GM12891 (cell line): Measurements from ENCODE around the gene TM9SF1.
A peak's percentile ranks its signal among the peaks of the same experiment; 100 is the strongest.

ENCODE experiments used
- DNase-seq: peaks from one replicate; pipeline ENCODE4 v3.0.0; 2011; ENCODE audit warnings: low spot score; ENCODE audit not compliant: insufficient read length
- FAIRE-seq: peaks from 2 replicates; lab custom pipeline; 2011; peaks lifted over from hg19 to GRCh38; lab: Jason Lieb, UNC
- PAX5 ChIP-seq: IDR thresholded peaks from 2 replicates; pipeline ENCODE4 v1.6.1; 2011; ENCODE audit warnings: low read length, moderate library complexity, mild to moderate bottlenecking; ENCODE audit not compliant: insufficient read depth, severe bottlenecking
- POLR2A ChIP-seq: IDR thresholded peaks from 2 replicates; pipeline ENCODE4 v1.6.1; 2011; ENCODE audit warnings: low read depth, low read length, control low read depth
- POLR2AphosphoS5 ChIP-seq: IDR thresholded peaks from 2 replicates; pipeline ENCODE4 v1.6.1; 2011; ENCODE audit warnings: low read depth, low read length, control low read depth
- POU2F2 ChIP-seq: IDR thresholded peaks from 2 replicates; pipeline ENCODE4 v1.6.1; 2011; ENCODE audit warnings: low read depth, mild to moderate bottlenecking, control low read depth, low read length, moderate library complexity
- SPI1 ChIP-seq: IDR thresholded peaks from 2 replicates; pipeline ENCODE4 v1.6.1; 2011; ENCODE audit warnings: low read depth, low read length, control low read depth
- TAF1 ChIP-seq: IDR thresholded peaks from 2 replicates; pipeline ENCODE4 v1.6.1; 2011; ENCODE audit warnings: low read depth, low read length, control low read depth

Gene TM9SF1

GRCh38 chr14:24181371-24182077 is 13.7 kb downstream of the TM9SF1 start:
- TF ChIP-seq POLR2A (peak; percentile 47; the same call in 1 of the 2 replicates), POU2F2 (no peak; the same call in none of the 2 replicates), SPI1 (no peak)
- DNase-seq (no peak), FAIRE-seq (no peak)

- no peak for TF ChIP-seq PAX5
- TF ChIP-seq POU2F2 = 0 out of 2 replicates have a peak, but pooled peaks have one; percentile 25
- no peak for TF ChIP-seq SPI1
- FAIRE-seq = no peak
These were observed 15.1 kb downstream of the TM9SF1 start for GRCh38 chr14:24179961-24180796.

GRCh38 chr14:24179294-24179960 is 15.8 kb downstream of the TM9SF1 start:
- TF ChIP-seq SPI1 = no peak
- peak; percentile 32 for TF ChIP-seq POLR2AphosphoS5
- peak; percentile 55 for TF ChIP-seq POLR2A
- DNase-seq (no peak), FAIRE-seq (peak; percentile 48)

More at GRCh38 chr14:24179961-24180796, 15.1 kb downstream of the TM9SF1 start:
- DNase-seq = no peak

- DNase-seq = no peak
- TF ChIP-seq POLR2AphosphoS5 = no peak
- TF ChIP-seq SPI1 = no peak
- no peak for TF ChIP-seq PAX5
- TF ChIP-seq TAF1 = no peak
- peak; percentile 15; the same call in 1 of the 2 replicates for TF ChIP-seq POLR2A
- TF ChIP-seq POU2F2 = no peak
- no peak for FAIRE-seq
These were observed 16.7 kb downstream of the TM9SF1 start for GRCh38 chr14:24178399-24179178.

GRCh38 chr14:24177891-24178290 is 17.4 kb downstream of the TM9SF1 start:
- no peak for DNase-seq
- FAIRE-seq = no peak

GRCh38 chr14:24177041-24177825 is 18.0 kb downstream of the TM9SF1 start:
- peak; percentile 64; the same call in 1 of the 2 replicates for TF ChIP-seq POLR2A
- no peak for TF ChIP-seq PAX5
- no peak for TF ChIP-seq POU2F2
- TF ChIP-seq POLR2AphosphoS5 = peak; percentile 62
- DNase-seq (no peak), FAIRE-seq (no peak)

More at GRCh38 chr14:24177891-24178290, 17.4 kb downstream of the TM9SF1 start:
- no peak for TF ChIP-seq TAF1
- no peak for TF ChIP-seq PAX5
- TF ChIP-seq POU2F2 = peak; percentile 16; the same call in 1 of the 2 replicates
- no peak for TF ChIP-seq SPI1
- TF ChIP-seq POLR2A = no peak

- FAIRE-seq = no peak
- TF ChIP-seq POLR2AphosphoS5 (peak; percentile 44; the same call in 1 of the 2 replicates), POU2F2 (no peak)
These were observed 18.6 kb downstream of the TM9SF1 start for GRCh38 chr14:24176599-24176998.

GRCh38 chr14:24172871-24173281 is 22.4 kb downstream of the TM9SF1 start:
- FAIRE-seq = peak; percentile 20
- TF ChIP-seq SPI1 = no peak
- TF ChIP-seq PAX5 = no peak
- no peak; the same call in 1 of the 2 replicates for TF ChIP-seq POU2F2
- TF ChIP-seq POLR2AphosphoS5 = no peak; the same call in 1 of the 2 replicates
- 0 out of 2 replicates have a peak, but pooled peaks have one; percentile 28 for TF ChIP-seq POLR2A
- no peak for TF ChIP-seq TAF1
- no peak for DNase-seq

More at GRCh38 chr14:24176599-24176998, 18.6 kb downstream of the TM9SF1 start:
- DNase-seq = no peak
